ENCODE results near the gene CACHD1. TPM values are rescaled to one million over a fixed set of nuclear protein-coding genes. Genes with fewer than 3 reads are reported as not detected.

The CACHD1 gene
- total and polyA plus RNA-seq, 8 donors: 1.4 to 22.8 (median 4.8) TPM

DNA sequence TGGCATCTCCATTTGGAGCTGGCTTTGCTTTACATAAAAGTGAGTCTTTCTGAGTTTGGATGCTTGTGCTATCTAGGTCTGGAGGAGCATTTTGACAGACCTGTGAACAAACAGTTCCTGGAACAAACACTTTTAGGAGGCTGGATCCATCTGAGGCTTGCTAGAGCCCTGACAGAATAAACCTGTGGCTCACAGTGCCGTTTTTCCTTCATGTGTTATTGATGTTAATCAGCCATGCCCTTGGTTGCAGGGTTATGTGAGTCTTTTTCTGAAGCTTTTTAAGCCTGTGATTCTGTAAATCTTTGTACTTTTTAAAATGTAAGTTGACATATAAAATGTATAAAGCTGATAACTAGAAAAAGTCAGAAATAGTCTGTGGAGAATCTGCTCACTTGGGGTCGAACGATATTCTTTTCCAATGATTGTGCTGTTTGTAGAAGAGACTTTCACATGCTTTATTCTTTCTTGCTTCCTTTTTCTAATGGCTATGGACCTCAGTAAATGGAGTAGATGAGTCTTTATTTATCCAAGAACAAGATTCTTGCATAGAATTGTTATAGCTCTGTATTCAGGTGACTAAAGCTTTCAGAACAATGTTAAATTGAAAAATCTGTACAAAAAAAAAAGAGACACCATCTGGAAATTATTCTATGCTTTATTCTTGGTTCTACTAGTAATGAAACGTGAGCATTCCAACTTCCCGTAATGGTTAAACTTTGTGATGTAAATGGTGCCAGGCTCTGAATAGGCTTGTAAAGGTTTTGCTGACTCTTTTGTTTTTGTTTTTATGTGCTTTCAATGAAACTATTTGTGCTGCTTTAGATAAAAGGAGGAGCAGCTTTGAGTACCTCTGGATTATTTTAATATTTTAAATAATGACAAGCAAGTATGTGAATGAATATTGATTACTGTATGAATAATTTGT lies 53.7 kb downstream of the CACHD1 start:
- Histone ChIP-seq H3K27ac (no peak overlapping the region), H3K36me3 (no peaks in the 10 kb centered on the region), H3K27me3 (no peaks in the 10 kb centered on the region), H3K4me3 (no peak overlapping the region), H3K4me1 (peaks cover 6 to 50% (median 15%) of the 10 kb centered on the region in 4 donors), H3K9me3 (no peaks in the 10 kb centered on the region)
- 77 to 81% (median 78%) methylated on average over 5 of the region's 5 CpGs for WGBS, 5 donors
- intact Hi-C loops (cut with DNase I; ENCODE audit: low total_unique reads): no loop called here
- TF ChIP-seq, protein P1, sequence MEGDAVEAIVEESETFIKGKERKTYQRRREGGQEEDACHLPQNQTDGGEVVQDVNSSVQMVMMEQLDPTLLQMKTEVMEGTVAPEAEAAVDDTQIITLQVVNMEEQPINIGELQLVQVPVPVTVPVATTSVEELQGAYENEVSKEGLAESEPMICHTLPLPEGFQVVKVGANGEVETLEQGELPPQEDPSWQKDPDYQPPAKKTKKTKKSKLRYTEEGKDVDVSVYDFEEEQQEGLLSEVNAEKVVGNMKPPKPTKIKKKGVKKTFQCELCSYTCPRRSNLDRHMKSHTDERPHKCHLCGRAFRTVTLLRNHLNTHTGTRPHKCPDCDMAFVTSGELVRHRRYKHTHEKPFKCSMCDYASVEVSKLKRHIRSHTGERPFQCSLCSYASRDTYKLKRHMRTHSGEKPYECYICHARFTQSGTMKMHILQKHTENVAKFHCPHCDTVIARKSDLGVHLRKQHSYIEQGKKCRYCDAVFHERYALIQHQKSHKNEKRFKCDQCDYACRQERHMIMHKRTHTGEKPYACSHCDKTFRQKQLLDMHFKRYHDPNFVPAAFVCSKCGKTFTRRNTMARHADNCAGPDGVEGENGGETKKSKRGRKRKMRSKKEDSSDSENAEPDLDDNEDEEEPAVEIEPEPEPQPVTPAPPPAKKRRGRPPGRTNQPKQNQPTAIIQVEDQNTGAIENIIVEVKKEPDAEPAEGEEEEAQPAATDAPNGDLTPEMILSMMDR (IDR thresholded peaks at IDR 0.05): no peak
- TF ChIP-seq POLR2A (IDR thresholded peaks at IDR 0.05): no peak
- TF ChIP-seq POLR2AphosphoS5 (IDR thresholded peaks at IDR 0.05): no peak
- TF ChIP-seq EP300 (IDR thresholded peaks at IDR 0.05): no peak
- no peak for DNase-seq

DNA sequence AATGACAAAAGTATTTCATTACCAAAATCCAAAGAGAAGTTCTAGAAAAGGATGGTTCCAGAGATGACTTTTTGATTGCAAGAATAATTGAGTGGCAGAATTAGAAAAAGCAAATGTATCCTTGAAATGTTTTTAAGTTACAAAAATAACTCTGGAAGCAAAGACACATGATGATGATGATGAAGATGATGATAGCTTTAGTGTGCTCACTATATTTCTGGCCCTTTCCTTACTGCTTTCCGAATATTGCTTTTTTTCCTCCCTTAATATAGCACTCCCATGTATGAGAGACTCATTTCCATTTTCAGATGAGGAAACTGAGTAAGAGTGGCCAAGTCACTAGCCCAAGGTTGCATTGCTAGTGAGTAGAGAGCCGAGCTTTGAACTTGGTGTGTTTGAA lies 54.7 kb downstream of the CACHD1 start:
- Histone ChIP-seq H3K4me1 (peaks cover 0 to 42% (median 10%) of the 10 kb centered on the region in 4 donors), H3K36me3 (no peaks in the 10 kb centered on the region), H3K4me3 (no peak overlapping the region), H3K9me3 (no peaks in the 10 kb centered on the region), H3K27ac (no peak overlapping the region), H3K27me3 (no peaks in the 10 kb centered on the region)
- no peak for DNase-seq
- no peak for TF ChIP-seq POLR2AphosphoS5 (IDR thresholded peaks at IDR 0.05)
- TF ChIP-seq, protein P1 (IDR thresholded peaks at IDR 0.05): no peak
- TF ChIP-seq EP300 (IDR thresholded peaks at IDR 0.05): no peak
- TF ChIP-seq POLR2A (IDR thresholded peaks at IDR 0.05): no peak
- 85 to 93% (median 91%) methylated on average over 2 of the region's 2 CpGs for WGBS, 5 donors
- intact Hi-C loops (cut with DNase I; ENCODE audit: low total_unique reads): no loop called here

DNA sequence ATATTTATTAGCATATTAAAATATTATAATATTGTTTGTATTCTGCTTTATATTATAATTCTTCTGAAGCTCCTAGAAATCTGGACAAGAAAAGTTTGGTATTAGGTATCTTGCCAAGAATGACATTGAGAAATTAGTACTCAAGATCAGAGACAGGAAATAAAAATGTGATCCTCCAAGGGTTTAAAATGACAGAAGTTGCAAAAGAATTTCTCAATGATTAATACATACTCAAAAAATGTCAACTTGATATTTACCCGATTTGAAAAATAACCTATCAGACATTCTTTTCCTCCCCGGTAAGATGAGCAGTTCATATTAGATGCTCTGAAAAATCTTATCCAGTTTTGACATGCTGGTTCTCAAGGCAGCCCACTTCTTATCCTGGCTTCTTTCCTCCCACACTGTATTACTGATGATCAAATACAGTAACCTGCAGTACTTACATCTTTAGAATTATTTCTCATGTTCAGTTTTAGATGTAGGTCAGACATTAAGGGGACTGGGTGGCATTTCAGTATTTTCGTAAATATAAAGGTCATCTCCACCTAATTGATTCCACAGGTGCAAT lies 55.3 kb downstream of the CACHD1 start:
- no peak for DNase-seq
- Histone ChIP-seq H3K27me3 (no peaks in the 10 kb centered on the region), H3K9me3 (no peaks in the 10 kb centered on the region), H3K4me1 (peaks cover 0 to 37% (median 4%) of the 10 kb centered on the region in 4 donors), H3K27ac (no peak overlapping the region), H3K4me3 (no peak overlapping the region), H3K36me3 (no peaks in the 10 kb centered on the region)
- TF ChIP-seq EP300 (IDR thresholded peaks at IDR 0.05) (no peak), POLR2AphosphoS5 (IDR thresholded peaks at IDR 0.05) (no peak), POLR2A (IDR thresholded peaks at IDR 0.05) (no peak)
- TF ChIP-seq, protein P1 (IDR thresholded peaks at IDR 0.05): no peak
- WGBS, 5 donors: 77 to 85% (median 79%) methylated on average over 3 of the region's 3 CpGs
- intact Hi-C loops (cut with DNase I; ENCODE audit: low total_unique reads): no loop called here

DNA sequence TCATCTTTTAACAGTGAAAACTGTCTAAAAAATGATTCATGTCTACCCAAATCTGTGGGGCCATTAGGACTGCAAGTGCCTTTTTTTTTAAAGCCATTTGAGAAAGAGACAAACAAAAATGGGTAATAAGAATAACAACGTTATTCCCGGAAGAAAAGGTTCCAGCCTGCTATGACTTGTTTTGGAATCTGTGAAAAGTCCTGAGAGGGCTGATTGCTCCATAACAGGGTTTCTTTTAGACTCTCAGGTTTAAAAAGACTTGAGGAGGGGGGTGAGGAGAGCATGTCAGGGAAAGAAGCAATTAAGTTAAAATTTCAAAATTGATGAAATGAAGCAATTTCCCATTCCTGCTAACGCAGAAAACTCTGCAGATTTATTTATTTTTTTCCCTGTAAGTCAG lies 56.4 kb downstream of the CACHD1 start:
- Histone ChIP-seq H3K4me3 (no peak overlapping the region), H3K9me3 (no peaks in the 10 kb centered on the region), H3K27ac (peak overlapping the region in 3 of 5 donors; percentile 23 to 25 (median 24)), H3K4me1 (peaks cover 0 to 40% (median 3%) of the 10 kb centered on the region in 4 donors), H3K27me3 (no peaks in the 10 kb centered on the region), H3K36me3 (no peaks in the 10 kb centered on the region)
- WGBS, 5 donors: 64 to 71% (median 70%) methylated on average over 3 of the region's 3 CpGs
- DNase-seq: no peak
- intact Hi-C loops (cut with DNase I; ENCODE audit: low total_unique reads): no loop called here
- peak in 1 of 3 donors; percentile 26 for TF ChIP-seq POLR2AphosphoS5 (IDR thresholded peaks at IDR 0.05)
- TF ChIP-seq, protein P1 (IDR thresholded peaks at IDR 0.05): no peak
- TF ChIP-seq POLR2A (IDR thresholded peaks at IDR 0.05): no peak
- TF ChIP-seq EP300 (IDR thresholded peaks at IDR 0.05): no peak
